HFFc6 (cell line): ENCODE measurements around the gene MSI2. TPM values are rescaled to one million over a fixed set of nuclear protein-coding genes. Genes with fewer than 3 reads are reported as not detected.

Source experiments
- DNase-seq: peaks from one replicate; pipeline ENCODE4 v3.0.0-alpha.2; 2018
- H3K27ac Mint-ChIP-seq: 2 replicates; pipeline ENCODE4 v1.8.0; 2020; ENCODE audit warnings: mild to moderate bottlenecking, mixed read lengths
- H3K27me3 Mint-ChIP-seq: 2 replicates; pipeline ENCODE4 v1.8.0; 2021; ENCODE audit warnings: mild to moderate bottlenecking, moderate library complexity, mixed read lengths; ENCODE audit not compliant: insufficient read depth
- H3K36me3 Mint-ChIP-seq: 2 replicates; pipeline ENCODE4 v1.8.0; 2021; ENCODE audit warnings: low read depth, mixed read lengths
- H3K4me1 Mint-ChIP-seq: 2 replicates; pipeline ENCODE4 v1.8.0; 2020; ENCODE audit warnings: low read depth, mixed read lengths
- H3K4me3 Mint-ChIP-seq: 2 replicates; pipeline ENCODE4 v1.8.0; 2020; ENCODE audit warnings: mild to moderate bottlenecking, moderate library complexity, mixed read lengths
- H3K9me3 Mint-ChIP-seq: 2 replicates; pipeline ENCODE4 v1.8.0; 2020; ENCODE audit warnings: mild to moderate bottlenecking, mixed read lengths
- CTCF ChIP-seq: fragments of 200-600 bp; sonication (generic); IDR thresholded peaks from 2 replicates; pipeline ENCODE4 v1.5.0; 2021; ENCODE audit warnings: antibody characterized with exemption, mild to moderate bottlenecking
- total RNA-seq, 6 experiments: library from RNA; stranded (reverse); fragmentation: NEBNext Ultra II Directional; extraction: Animal tissue kit (Norgen Biotek cat#: 25700); gene quantifications; 2 replicates in 1 of 6; 3 replicates in 5 of 6; pipeline ENCODE4 v1.2.3, GENCODE V29; 2021

Gene MSI2
- total RNA-seq, 6 experiments from 2014 or later: 53.5 to 71.7 (median 55.0) TPM

GRCh38 chr17:57570724-57571344 lies 314.5 kb downstream of the MSI2 start:
- Mint-ChIP-seq H3K4me1 (peaks cover 31% of the 10 kb centered on the region), H3K36me3 (no peaks in the 10 kb centered on the region), H3K27ac (no peak overlapping the region), H3K4me3 (no peak overlapping the region), H3K9me3 (no peaks in the 10 kb centered on the region), H3K27me3 (peaks cover 1% of the 10 kb centered on the region; the same call in 1 of the 2 replicates)
- no peak for TF ChIP-seq CTCF
- DNase-seq: no peak

GRCh38 chr17:57572062-57572461 lies 315.7 kb downstream of the MSI2 start:
- H3K36me3 Mint-ChIP-seq: no peaks in the 10 kb centered on the region; the same call in 1 of the 2 replicates
- peaks cover 4% of the 10 kb centered on the region for H3K27me3 Mint-ChIP-seq
- H3K27ac Mint-ChIP-seq: no peak overlapping the region
- H3K9me3 Mint-ChIP-seq: no peaks in the 10 kb centered on the region
- DNase-seq: no peak
- TF ChIP-seq CTCF: no peak
- peaks cover 35% of the 10 kb centered on the region for H3K4me1 Mint-ChIP-seq
- no peak overlapping the region for H3K4me3 Mint-ChIP-seq

- Mint-ChIP-seq H3K27me3 (peaks cover 4% of the 10 kb centered on the region), H3K4me1 (peaks cover 40% of the 10 kb centered on the region), H3K27ac (no peak overlapping the region), H3K4me3 (no peak overlapping the region), H3K9me3 (no peaks in the 10 kb centered on the region), H3K36me3 (no peaks in the 10 kb centered on the region; the same call in 1 of the 2 replicates)
- no peak for DNase-seq
- no peak for TF ChIP-seq CTCF
These were observed 316.3 kb downstream of the MSI2 start for GRCh38 chr17:57572600-57572999.

GRCh38 chr17:57574040-57574513 lies 317.8 kb downstream of the MSI2 start:
- Mint-ChIP-seq H3K27ac (no peak overlapping the region), H3K9me3 (no peaks in the 10 kb centered on the region), H3K4me3 (no peak overlapping the region), H3K27me3 (peaks cover 4% of the 10 kb centered on the region), H3K36me3 (no peaks in the 10 kb centered on the region; the same call in 1 of the 2 replicates), H3K4me1 (peaks cover 53% of the 10 kb centered on the region)
- DNase-seq: peak; percentile 21
- TF ChIP-seq CTCF: no peak

DNA sequence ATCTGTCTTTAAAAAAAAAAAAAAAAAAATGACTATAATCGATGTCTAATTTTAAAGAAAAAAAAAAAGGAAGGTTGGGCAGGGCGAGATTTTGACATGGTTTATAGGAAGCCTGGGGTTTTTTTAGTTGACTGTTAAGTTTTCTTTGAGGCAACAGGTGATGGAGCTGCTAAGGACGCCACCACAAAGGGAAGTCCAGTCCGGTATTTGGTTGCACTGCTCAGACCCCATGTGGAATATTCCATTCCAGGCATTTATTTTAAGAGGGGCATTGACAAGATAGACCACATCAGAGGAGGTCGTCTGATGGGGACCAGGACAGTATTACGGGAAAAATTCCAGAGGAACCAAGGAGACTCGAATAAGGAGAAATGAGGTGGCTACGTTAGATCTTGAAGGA lies 320.4 kb downstream of the MSI2 start:
- H3K27ac Mint-ChIP-seq: no peak overlapping the region; the same call in 1 of the 2 replicates
- H3K36me3 Mint-ChIP-seq: no peaks in the 10 kb centered on the region; the same call in 1 of the 2 replicates
- H3K4me3 Mint-ChIP-seq: no peak overlapping the region
- peaks cover 31% of the 10 kb centered on the region for H3K4me1 Mint-ChIP-seq
- DNase-seq: no peak
- no peaks in the 10 kb centered on the region for H3K9me3 Mint-ChIP-seq
- TF ChIP-seq CTCF: no peak
- H3K27me3 Mint-ChIP-seq: peaks cover 2% of the 10 kb centered on the region
